GM08714 (cell line): Measurements from ENCODE around the gene ERCC1.
"Not testable (repeated sequence)": the region's sequence is repeated elsewhere in the genome, so short reads cannot be mapped to it uniquely, and the experiment has no call there.

Experiments
- H3K4me3 ChIP-seq: fragments of 200-500 bp; sonication (Bioruptor generic); 2 replicates; pipeline ENCODE4 v1.5.1; 2014; ENCODE audit warnings: mild to moderate bottlenecking, low read length, inconsistent platforms
- ZNF274 ChIP-seq: IDR thresholded peaks from 2 replicates; pipeline ENCODE4 v1.6.1; 2012; ENCODE audit warnings: mild to moderate bottlenecking, low read depth, low read length

The ERCC1 gene

GRCh38 chr19:45428384-45429231 lies 4.9 kb upstream of the ERCC1 start:
- no peak for TF ChIP-seq ZNF274
- H3K4me3 ChIP-seq = peak overlapping the region; percentile 36; the same call in 1 of the 2 replicates

- no peak for TF ChIP-seq ZNF274
- peak overlapping the region; percentile 65 for H3K4me3 ChIP-seq
Measured at GRCh38 chr19:45424191-45425058, 708 bp upstream of the ERCC1 start.

GRCh38 chr19:45423033-45423588 lies 606 bp downstream of the ERCC1 start:
- peak overlapping the region; percentile 65; the same call in 1 of the 2 replicates for H3K4me3 ChIP-seq
- no peak for TF ChIP-seq ZNF274

- no peak overlapping the region for H3K4me3 ChIP-seq
- TF ChIP-seq ZNF274 = no peak
Measured at GRCh38 chr19:45421947-45422498, 1.7 kb downstream of the ERCC1 start.

- no peak for TF ChIP-seq ZNF274
Measured at GRCh38 chr19:45420871-45421270, 2.8 kb downstream of the ERCC1 start.

GRCh38 chr19:45420356-45420755 lies 3.4 kb downstream of the ERCC1 start:
- no peak overlapping the region for H3K4me3 ChIP-seq
- TF ChIP-seq ZNF274 = no peak

More at GRCh38 chr19:45420871-45421270, 2.8 kb downstream of the ERCC1 start:
- no peak overlapping the region for H3K4me3 ChIP-seq

GRCh38 chr19:45419895-45420294 lies 3.8 kb downstream of the ERCC1 start:
- no peak for TF ChIP-seq ZNF274
- no peak overlapping the region for H3K4me3 ChIP-seq

GRCh38 chr19:45419396-45419795 lies 4.3 kb downstream of the ERCC1 start:
- H3K4me3 ChIP-seq = peak overlapping the region; percentile 30; the same call in 1 of the 2 replicates
- no peak for TF ChIP-seq ZNF274

- H3K4me3 ChIP-seq = peak overlapping the region; percentile 30; the same call in 1 of the 2 replicates
- TF ChIP-seq ZNF274 = no peak
Measured at GRCh38 chr19:45418802-45419201, 4.9 kb downstream of the ERCC1 start.

GRCh38 chr19:45417151-45417550 lies 6.6 kb downstream of the ERCC1 start:
- H3K4me3 ChIP-seq = no peak overlapping the region
- TF ChIP-seq ZNF274 = no peak

GRCh38 chr19:45414468-45414867 lies 9.2 kb downstream of the ERCC1 start:
- no peak for TF ChIP-seq ZNF274
- no peak overlapping the region for H3K4me3 ChIP-seq

GRCh38 chr19:45413497-45413896 lies 10.2 kb downstream of the ERCC1 start:
- no peak for TF ChIP-seq ZNF274
- no peak overlapping the region for H3K4me3 ChIP-seq

- H3K4me3 ChIP-seq = not testable (repeated sequence)
Measured at GRCh38 chr19:45410330-45410729, 13.4 kb downstream of the ERCC1 start.

GRCh38 chr19:45409557-45409920 lies 14.2 kb downstream of the ERCC1 start:
- TF ChIP-seq ZNF274 = no peak
- H3K4me3 ChIP-seq = no peak overlapping the region

GRCh38 chr19:45408830-45409556 lies 14.7 kb downstream of the ERCC1 start:
- no peak overlapping the region for H3K4me3 ChIP-seq
- TF ChIP-seq ZNF274 = no peak
